Progenitor cell of endocrine pancreas (in vitro differentiated cells): ENCODE data around the gene MYH15. TPM values are rescaled to one million over a fixed set of nuclear protein-coding genes. Genes with fewer than 3 reads are reported as not detected.

Experiments
- DNase-seq: peaks from one replicate; pipeline ENCODE4 v3.0.0; 2021; ENCODE audit warnings: low spot score; ENCODE audit not compliant: unreplicated experiment
- H3K27ac Mint-ChIP-seq: 2 replicates; pipeline ENCODE4 v1.8.0; 2021; ENCODE audit warnings: mild to moderate bottlenecking, moderate library complexity, mixed read lengths
- H3K27me3 Mint-ChIP-seq: 2 replicates; pipeline ENCODE4 v1.8.0; 2021; ENCODE audit warnings: mixed read lengths
- H3K36me3 Mint-ChIP-seq: 2 replicates; pipeline ENCODE4 v1.8.0; 2022; ENCODE audit warnings: mixed read lengths; ENCODE audit not compliant: insufficient read depth
- H3K4me1 Mint-ChIP-seq: 2 replicates; pipeline ENCODE4 v1.8.0; 2021; ENCODE audit warnings: low read depth, mixed read lengths
- H3K4me3 Mint-ChIP-seq: 2 replicates; pipeline ENCODE4 v1.8.0; 2021; ENCODE audit warnings: low read depth, mild to moderate bottlenecking, moderate library complexity, mixed read lengths
- H3K9me3 Mint-ChIP-seq: 2 replicates; pipeline ENCODE4 v1.8.0; 2021; ENCODE audit warnings: low read depth, mixed read lengths
- total RNA-seq: library from RNA; stranded (reverse); gene quantifications from 2 replicates; pipeline ENCODE4 v1.2.1, GENCODE V29; 2021
- TF ChIP-seq, protein P1 (sequence below): fragments of 200-600 bp; sonication (generic); IDR thresholded peaks from one replicate; pipeline ENCODE4 v1.5.0; 2021; ENCODE audit warnings: antibody characterized with exemption, mild to moderate bottlenecking; ENCODE audit not compliant: unreplicated experiment

MYH15 gene
- total RNA-seq, 1 donor from 2014 or later, result 0.96 TPM

DNA sequence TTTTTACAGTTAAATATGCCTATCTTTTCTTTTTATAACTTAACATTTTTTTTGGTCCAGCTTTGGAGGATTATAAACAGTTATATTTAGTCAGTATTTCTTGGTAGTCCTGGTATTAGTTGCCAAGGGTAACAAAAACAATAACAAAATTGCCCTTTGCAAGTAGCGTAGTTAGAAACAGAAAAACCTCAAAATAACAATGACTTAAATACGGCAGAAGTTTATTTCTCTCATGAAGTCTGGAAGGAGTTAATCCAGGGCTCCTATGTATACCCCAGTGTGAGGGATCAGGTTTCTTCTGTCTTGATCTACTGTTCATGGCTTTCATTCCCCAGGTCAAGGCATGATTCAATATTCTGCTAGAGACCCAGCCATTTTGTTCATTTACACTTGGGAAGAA, 14.1 kb upstream of the MYH15 start:
- TF ChIP-seq, protein P1, sequence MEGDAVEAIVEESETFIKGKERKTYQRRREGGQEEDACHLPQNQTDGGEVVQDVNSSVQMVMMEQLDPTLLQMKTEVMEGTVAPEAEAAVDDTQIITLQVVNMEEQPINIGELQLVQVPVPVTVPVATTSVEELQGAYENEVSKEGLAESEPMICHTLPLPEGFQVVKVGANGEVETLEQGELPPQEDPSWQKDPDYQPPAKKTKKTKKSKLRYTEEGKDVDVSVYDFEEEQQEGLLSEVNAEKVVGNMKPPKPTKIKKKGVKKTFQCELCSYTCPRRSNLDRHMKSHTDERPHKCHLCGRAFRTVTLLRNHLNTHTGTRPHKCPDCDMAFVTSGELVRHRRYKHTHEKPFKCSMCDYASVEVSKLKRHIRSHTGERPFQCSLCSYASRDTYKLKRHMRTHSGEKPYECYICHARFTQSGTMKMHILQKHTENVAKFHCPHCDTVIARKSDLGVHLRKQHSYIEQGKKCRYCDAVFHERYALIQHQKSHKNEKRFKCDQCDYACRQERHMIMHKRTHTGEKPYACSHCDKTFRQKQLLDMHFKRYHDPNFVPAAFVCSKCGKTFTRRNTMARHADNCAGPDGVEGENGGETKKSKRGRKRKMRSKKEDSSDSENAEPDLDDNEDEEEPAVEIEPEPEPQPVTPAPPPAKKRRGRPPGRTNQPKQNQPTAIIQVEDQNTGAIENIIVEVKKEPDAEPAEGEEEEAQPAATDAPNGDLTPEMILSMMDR, result no peak
- no peak for DNase-seq
- H3K4me3 Mint-ChIP-seq, result no peak overlapping the region
- no peaks in the 10 kb centered on the region for H3K27me3 Mint-ChIP-seq
- H3K4me1 Mint-ChIP-seq, result no peaks in the 10 kb centered on the region
- H3K36me3 Mint-ChIP-seq, result no peaks in the 10 kb centered on the region
- no peaks in the 10 kb centered on the region for H3K9me3 Mint-ChIP-seq
- no peak overlapping the region for H3K27ac Mint-ChIP-seq

DNA sequence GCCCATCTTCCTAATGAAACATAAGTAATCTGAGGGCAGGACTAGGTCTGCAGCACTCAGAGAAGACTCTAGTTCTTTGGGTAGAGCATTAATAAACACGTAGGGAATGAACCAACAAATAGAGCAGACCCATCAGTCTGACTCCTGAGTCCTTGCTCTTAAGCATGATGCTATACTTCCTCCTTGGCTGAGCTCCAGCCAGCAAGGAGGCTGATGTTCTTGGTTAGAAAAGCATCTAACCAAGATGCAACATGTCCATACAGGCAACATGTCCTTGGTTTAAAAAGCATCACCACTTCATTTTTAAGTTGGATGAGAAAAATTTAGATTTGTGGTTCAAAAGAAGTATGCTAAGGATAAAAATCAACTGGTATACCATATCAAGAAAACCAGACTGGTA, 8.5 kb upstream of the MYH15 start:
- DNase-seq, result no peak
- H3K9me3 Mint-ChIP-seq, result no peaks in the 10 kb centered on the region
- H3K27ac Mint-ChIP-seq, result no peak overlapping the region
- no peaks in the 10 kb centered on the region for H3K27me3 Mint-ChIP-seq
- no peaks in the 10 kb centered on the region for H3K36me3 Mint-ChIP-seq
- peaks cover 3% of the 10 kb centered on the region for H3K4me1 Mint-ChIP-seq
- TF ChIP-seq, protein P1, result no peak
- no peak overlapping the region for H3K4me3 Mint-ChIP-seq

DNA sequence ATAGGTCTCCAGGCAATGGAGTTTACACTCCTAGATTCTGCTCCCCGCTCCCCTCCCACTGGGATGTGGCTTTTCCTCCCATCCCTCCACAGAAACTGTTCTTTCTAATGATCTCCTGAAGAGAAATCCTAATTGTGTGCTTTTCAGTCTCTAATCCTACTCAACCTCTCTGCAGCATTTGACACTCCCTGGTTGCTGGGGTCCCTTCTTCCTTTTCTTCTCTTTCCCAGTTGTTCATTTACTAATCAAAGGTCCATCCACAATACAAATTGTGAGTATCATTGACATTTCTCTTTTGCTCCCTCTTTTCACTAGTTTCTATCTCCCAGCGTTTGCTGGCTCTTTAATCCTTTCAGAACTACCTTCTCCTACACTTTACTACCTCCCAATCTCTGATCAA, 6.5 kb upstream of the MYH15 start:
- no peak for DNase-seq
- TF ChIP-seq, protein P1, result no peak
- no peak overlapping the region for H3K27ac Mint-ChIP-seq
- no peak overlapping the region for H3K4me3 Mint-ChIP-seq
- H3K36me3 Mint-ChIP-seq, result no peaks in the 10 kb centered on the region
- H3K4me1 Mint-ChIP-seq, result peaks cover 3% of the 10 kb centered on the region
- H3K27me3 Mint-ChIP-seq, result no peaks in the 10 kb centered on the region
- H3K9me3 Mint-ChIP-seq, result no peaks in the 10 kb centered on the region

DNA sequence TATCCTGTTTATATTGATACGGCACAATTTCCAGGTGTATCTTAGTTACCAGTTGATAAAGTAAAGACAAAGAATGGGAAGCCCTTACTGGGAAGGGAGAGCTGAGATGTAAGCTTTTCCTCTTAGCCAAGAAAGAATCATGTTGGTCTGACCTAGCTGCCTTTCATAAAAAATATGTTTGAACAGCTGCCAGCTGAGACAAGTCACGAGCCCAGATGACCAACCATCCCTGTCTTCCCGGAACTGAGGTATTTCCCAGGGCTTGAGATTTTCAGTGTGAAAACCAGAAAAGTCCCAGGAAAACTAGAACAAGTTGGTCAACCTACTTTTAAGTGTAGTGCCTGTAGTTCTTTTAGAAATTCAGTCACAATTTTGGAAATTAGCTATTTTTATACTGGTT, 3.6 kb upstream of the MYH15 start:
- Mint-ChIP-seq H3K27ac (no peak overlapping the region), H3K27me3 (no peaks in the 10 kb centered on the region), H3K4me1 (peaks cover 7% of the 10 kb centered on the region), H3K9me3 (no peaks in the 10 kb centered on the region), H3K4me3 (no peak overlapping the region), H3K36me3 (no peaks in the 10 kb centered on the region)
- no peak for DNase-seq
- TF ChIP-seq, protein P1, result no peak

DNA sequence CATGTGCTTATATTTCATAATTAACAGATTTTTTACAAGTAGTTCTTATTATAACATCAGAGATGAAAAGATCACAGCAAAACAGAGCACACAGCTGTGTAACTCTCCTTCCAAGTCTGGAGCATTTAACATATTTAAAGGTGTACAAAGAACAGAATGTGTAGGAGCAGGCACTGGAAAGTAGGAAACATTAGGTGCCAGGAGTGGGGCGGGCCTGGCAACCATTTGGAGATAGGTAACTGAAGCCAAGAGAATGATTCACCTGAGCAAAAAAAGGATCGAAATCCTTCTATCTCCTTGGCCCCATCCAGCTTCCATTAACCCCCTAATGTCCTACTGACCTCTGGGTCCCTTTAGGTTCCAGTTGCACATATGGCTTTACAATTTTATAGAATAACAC, 2.3 kb upstream of the MYH15 start:
- H3K27me3 Mint-ChIP-seq, result no peaks in the 10 kb centered on the region
- H3K4me1 Mint-ChIP-seq, result peaks cover 7% of the 10 kb centered on the region
- no peak overlapping the region for H3K4me3 Mint-ChIP-seq
- no peaks in the 10 kb centered on the region for H3K9me3 Mint-ChIP-seq
- H3K36me3 Mint-ChIP-seq, result no peaks in the 10 kb centered on the region
- no peak for DNase-seq
- H3K27ac Mint-ChIP-seq, result no peak overlapping the region
- TF ChIP-seq, protein P1, result no peak
